Measurements from ENCODE around the gene ARAP1.
"Not testable (repeated sequence)": the region's sequence is repeated elsewhere in the genome, so short reads cannot be mapped to it uniquely, and the experiment has no call there.

Gene ARAP1

GRCh38 chr11:72752088-72752914 lies at the start of gene ARAP1:
TSS of gene ARAP1 (minus strand) at chr11:72752408. CDS start at chr11:72727128, 25,280 bp downstream.
- peak; percentile 75 for DNase-seq

GRCh38 chr11:72799441-72799840 lies 47.2 kb upstream of the ARAP1 start:
- no peak for DNase-seq

GRCh38 chr11:72798361-72798760 lies 46.2 kb upstream of the ARAP1 start:
- DNase-seq: no peak

GRCh38 chr11:72793425-72794367 lies 41.5 kb upstream of the ARAP1 start, which contains the start of gene STARD10:
TSS of gene STARD10 (minus strand) at chr11:72794047. CDS start at chr11:72781181, 12,866 bp downstream.
- peak; percentile 93 for DNase-seq

- DNase-seq: no peak
These were observed 40.8 kb upstream of the ARAP1 start for GRCh38 chr11:72793076-72793424.

GRCh38 chr11:72792437-72793021 lies 40.3 kb upstream of the ARAP1 start:
- DNase-seq: no peak

- DNase-seq: not testable (repeated sequence)
These were observed 39.0 kb upstream of the ARAP1 start for GRCh38 chr11:72791228-72791627.

- no peak for DNase-seq
These were observed 37.4 kb upstream of the ARAP1 start for GRCh38 chr11:72789493-72790131.

GRCh38 chr11:72788241-72788640 lies 36.0 kb upstream of the ARAP1 start:
- DNase-seq: no peak

GRCh38 chr11:72787216-72788104 lies 35.3 kb upstream of the ARAP1 start:
- DNase-seq: no peak

- DNase-seq: no peak
These were observed 34.4 kb upstream of the ARAP1 start for GRCh38 chr11:72786305-72787215.

GRCh38 chr11:72784662-72785061 lies 32.5 kb upstream of the ARAP1 start:
- DNase-seq: no peak

- DNase-seq: no peak
These were observed 31.1 kb upstream of the ARAP1 start for GRCh38 chr11:72783144-72783905.

GRCh38 chr11:72782081-72782920 lies 30.1 kb upstream of the ARAP1 start:
- DNase-seq: no peak

- DNase-seq: peak; percentile 48
These were observed 29.3 kb upstream of the ARAP1 start for GRCh38 chr11:72781313-72782080.

- DNase-seq: no peak
These were observed 28.8 kb upstream of the ARAP1 start for GRCh38 chr11:72781063-72781312.

- no peak for DNase-seq
These were observed 28.3 kb upstream of the ARAP1 start for GRCh38 chr11:72780296-72781062.
